GM13977 (cell line): ENCODE data around the gene SESN1.
"Not testable (repeated sequence)": the region's sequence is repeated elsewhere in the genome, so short reads cannot be mapped to it uniquely, and the experiment has no call there.

Experiments
- DNase-seq: peaks from one replicate; pipeline ENCODE4 v3.0.0; 2012; ENCODE audit warnings: low spot score
- CTCF ChIP-seq: IDR thresholded peaks from 2 replicates; pipeline ENCODE4 v1.5.1; 2012; ENCODE audit warnings: mild to moderate bottlenecking, control low read depth; ENCODE audit not compliant: insufficient read depth; ENCODE audit errors: extremely low read depth, missing control alignments
- in situ Hi-C: fragments of 300-500 bp; cut with MboI; formaldehyde crosslinking; loops from one replicate; pipeline ENCODE4 v1.12.0; 2022; ENCODE audit warnings: low sequenced_read_pairs, low pct_unique_long_range_greater_than_20kb, mixed read lengths, inconsistent platforms; ENCODE audit not compliant: unreplicated experiment

SESN1 gene

GRCh38 chr6:109124219-109124618, 29.6 kb upstream of the SESN1 start:
- no peak for TF ChIP-seq CTCF
- in situ Hi-C loops: no loop called here
- DNase-seq: no peak

GRCh38 chr6:109121411-109121810, 26.8 kb upstream of the SESN1 start:
- no peak for DNase-seq
- TF ChIP-seq CTCF: no peak
- in situ Hi-C loops: no loop called here

DNA sequence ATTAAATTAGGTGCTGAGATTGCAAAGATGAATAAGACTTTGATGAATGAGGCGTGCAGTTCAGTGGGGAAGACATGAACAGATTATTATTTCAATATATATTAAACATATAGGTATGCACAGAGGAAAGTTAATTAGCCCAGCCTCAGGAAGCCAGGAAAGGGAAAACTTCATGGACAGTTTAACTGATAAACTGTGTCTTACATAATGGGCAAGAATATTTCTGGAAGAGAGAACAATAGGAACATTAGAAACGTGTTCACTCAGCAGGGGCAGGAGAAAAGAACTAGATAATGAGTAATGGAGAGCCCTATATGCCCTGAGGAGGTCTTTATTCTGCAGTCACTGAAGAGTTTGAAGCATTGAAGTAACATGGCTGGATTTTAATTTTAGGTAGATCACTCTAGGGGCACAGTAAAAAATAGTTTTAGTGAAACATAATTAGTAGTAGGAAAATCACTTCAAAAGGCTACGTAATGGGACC, 24.3 kb upstream of the SESN1 start:
- DNase-seq: no peak
- in situ Hi-C loops: no loop called here
- TF ChIP-seq CTCF: no peak

DNA sequence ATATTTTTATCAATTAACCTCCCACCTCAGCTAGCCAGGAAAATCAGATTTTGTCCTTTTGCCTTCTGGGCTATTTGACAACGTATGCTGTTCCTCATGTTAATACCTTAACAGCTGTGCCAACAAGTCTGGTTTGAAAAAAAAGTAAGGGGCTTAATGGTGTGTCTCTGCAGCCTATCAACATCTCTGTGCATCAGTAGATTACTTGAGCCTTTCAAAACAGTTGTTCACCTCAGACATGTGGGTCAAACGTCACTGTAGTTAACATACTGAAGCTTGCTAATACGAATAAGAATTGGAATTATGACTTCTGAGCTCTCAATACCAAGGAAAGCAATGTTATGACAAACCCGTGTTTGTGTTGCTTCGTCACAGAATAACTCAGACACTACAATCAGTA, 23.7 kb upstream of the SESN1 start:
- in situ Hi-C loops: no loop called here
- no peak for TF ChIP-seq CTCF
- no peak for DNase-seq

- in situ Hi-C loops: no loop called here
- TF ChIP-seq CTCF: no peak
- DNase-seq: no peak
Measured at GRCh38 chr6:109117346-109118035, 22.8 kb upstream of the SESN1 start.

DNA sequence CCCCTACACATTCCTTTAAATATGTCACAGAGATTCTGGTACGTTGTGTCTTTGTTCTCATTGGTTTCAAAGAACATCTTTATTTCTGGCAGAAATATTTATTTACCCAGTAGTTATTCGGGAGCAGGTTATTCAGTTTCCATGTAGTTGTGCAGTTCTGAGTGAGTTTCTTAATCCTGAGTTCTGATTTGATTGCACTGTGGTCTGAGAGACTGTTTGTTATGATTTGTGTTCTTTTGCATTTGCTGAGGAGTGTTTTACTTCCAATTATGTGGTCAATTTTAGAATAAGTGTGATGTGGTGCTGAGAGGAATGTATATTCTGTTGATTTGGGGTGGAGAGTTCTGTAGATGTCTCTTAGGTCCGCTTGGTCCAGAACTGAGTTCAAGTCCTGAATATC, 18.0 kb upstream of the SESN1 start:
- in situ Hi-C loops, DNase-seq: not testable (repeated sequence)

DNA sequence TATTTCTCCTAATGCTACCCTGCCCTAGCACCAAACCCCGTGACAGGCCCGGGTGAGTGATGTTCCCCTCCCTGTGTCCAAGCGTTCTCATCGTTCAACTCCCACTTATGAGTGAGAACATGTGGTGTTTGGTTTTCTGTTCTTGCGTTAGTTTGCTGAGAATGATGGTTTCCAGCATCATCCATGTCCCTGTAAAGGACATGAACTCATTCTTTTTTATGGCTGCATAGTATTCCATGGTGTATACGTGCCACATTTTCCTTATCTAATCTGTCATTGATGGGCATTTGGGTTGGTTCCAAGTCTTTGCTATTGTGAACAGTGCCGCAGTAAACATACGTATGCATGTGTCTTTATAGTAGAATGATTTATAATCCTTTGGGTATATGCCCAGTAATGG, 15.0 kb upstream of the SESN1 start:
- in situ Hi-C loops, DNase-seq: not testable (repeated sequence)

GRCh38 chr6:109105681-109106080, 11.0 kb upstream of the SESN1 start:
- in situ Hi-C loops: no loop called here
- no peak for TF ChIP-seq CTCF
- DNase-seq: no peak
